Measurements from ENCODE around the gene KDF1. TPM values are rescaled to one million over a fixed set of nuclear protein-coding genes. Genes with fewer than 3 reads are reported as not detected.

KDF1 gene
- total and polyA plus RNA-seq, 2 of the 13 experiments (the other 11 are each of a cell fraction or from before 2014, with no cell fraction given), result 1.9 to 4.9 TPM

- TF ChIP-seq STAT6 (CRISPR knock-in tag; IDR thresholded peaks at IDR 0.05; ENCODE audit: borderline replicate concordance) (no peak), ZHX2 (IDR thresholded peaks at IDR 0.05; ENCODE audit: low read depth) (no peak), ZHX2 (CRISPR knock-in tag; IDR thresholded peaks at IDR 0.05; ENCODE audit: borderline replicate concordance) (no peak), ZNF644 (CRISPR knock-in tag; IDR thresholded peaks at IDR 0.05; ENCODE audit: low read depth) (peak; percentile 92), SP4 (CRISPR knock-in tag; IDR thresholded peaks at IDR 0.05) (no peak), ZNF224 (CRISPR knock-in tag; IDR thresholded peaks at IDR 0.05) (no peak), ZNF256 (CRISPR knock-in tag; conservative IDR thresholded peaks at IDR 0.05) (no peak), CERS6 (CRISPR knock-in tag; IDR thresholded peaks at IDR 0.05) (no peak), ZNF773 (CRISPR knock-in tag; IDR thresholded peaks at IDR 0.05; ENCODE audit: borderline replicate concordance) (no peak), ZNF605 (CRISPR knock-in tag; IDR thresholded peaks at IDR 0.05) (no peak), TOE1 (CRISPR knock-in tag; IDR thresholded peaks at IDR 0.05) (no peak), TARDBP (CRISPR knock-in tag; IDR thresholded peaks at IDR 0.05) (0 out of 2 replicates have a peak, but pooled peaks have one; percentile 10), ZNF207 (IDR thresholded peaks at IDR 0.05; ENCODE audit: borderline replicate concordance) (no peak), AHR (CRISPR knock-in tag; IDR thresholded peaks at IDR 0.05) (no peak), ZNF549 (CRISPR knock-in tag; IDR thresholded peaks at IDR 0.05) (no peak), ZNF746 (CRISPR knock-in tag; IDR thresholded peaks at IDR 0.05) (no peak), ZNF883 (CRISPR knock-in tag; IDR thresholded peaks at IDR 0.05; ENCODE audit: not compliant biosample characterization) (no peak)
These were observed 53.0 kb downstream of the KDF1 start (continued) for GRCh38 chr1:26907071-26907917.
